ENCODE results near the gene DDX56. TPM values are rescaled to one million over a fixed set of nuclear protein-coding genes. Genes with fewer than 3 reads are reported as not detected.

Gene DDX56
- polyA plus RNA-seq, 6 donors from 2014 or later = 26.9 to 50.8 (median 34.4) TPM

GRCh38 chr7:44547536-44548231 is 26.0 kb downstream of the DDX56 start:
- Mint-ChIP-seq H3K4me3 (no peak overlapping the region), H3K4me1 (no peaks in the 10 kb centered on the region), H3K9me3 (peaks cover 0 to 1% (median 0%) of the 10 kb centered on the region in 7 donors), H3K36me3 (no peaks in the 10 kb centered on the region), H3K27me3 (peaks cover 19 to 39% (median 36%) of the 10 kb centered on the region in 3 donors), H3K27ac (peak overlapping the region in 1 of 6 donors; percentile 49)
- ATAC-seq (ENCODE audit: low read depth in 2 of 2) (no peak), DNase-seq (no peak)

- no peaks in the 10 kb centered on the region for H3K4me1 Mint-ChIP-seq
- peak overlapping the region in 1 of 8 donors; percentile 55 for H3K4me3 Mint-ChIP-seq
- H3K36me3 Mint-ChIP-seq = no peaks in the 10 kb centered on the region
- peak overlapping the region in 1 of 6 donors; percentile 22 for H3K27ac Mint-ChIP-seq
- ATAC-seq (ENCODE audit: low read depth in 2 of 2) (no peak), DNase-seq (no peak)
- peaks cover 14 to 21% (median 19%) of the 10 kb centered on the region in 3 donors for H3K27me3 Mint-ChIP-seq
- H3K9me3 Mint-ChIP-seq = no peaks in the 10 kb centered on the region
Observed at GRCh38 chr7:44541876-44542610, 31.7 kb downstream of the DDX56 start.

GRCh38 chr7:44541028-44541869 is 32.5 kb downstream of the DDX56 start, which contains the start of gene NPC1L1:
NPC1L1 (minus strand) TSS chr7:44541330; CDS start chr7:44541259, 71 bp downstream.
- Mint-ChIP-seq H3K27ac (peak within 1 kb of the TSS in 2 of 6 donors; percentile 22 to 79), H3K27me3 (peaks cover 14% of the 10 kb centered on the region in 3 donors), H3K4me3 (peak within 1 kb of the TSS in 1 of 8 donors; percentile 55), H3K9me3 (no peaks in the 10 kb centered on the region), H3K36me3 (no peaks in the 10 kb centered on the region), H3K4me1 (no peaks in the 10 kb centered on the region)
- DNase-seq (no peak), ATAC-seq (ENCODE audit: low read depth in 2 of 2) (no peak)

- Mint-ChIP-seq H3K27me3 (peaks cover 13 to 14% (median 14%) of the 10 kb centered on the region in 3 donors), H3K4me1 (no peaks in the 10 kb centered on the region), H3K9me3 (no peaks in the 10 kb centered on the region), H3K36me3 (no peaks in the 10 kb centered on the region), H3K4me3 (no peak overlapping the region), H3K27ac (no peak overlapping the region)
- DNase-seq (no peak), ATAC-seq (ENCODE audit: low read depth in 2 of 2) (no peak)
Observed at GRCh38 chr7:44540592-44541027, 33.1 kb downstream of the DDX56 start.

GRCh38 chr7:44539669-44540506 is 33.8 kb downstream of the DDX56 start:
- H3K4me1 Mint-ChIP-seq = no peaks in the 10 kb centered on the region
- no peak for ATAC-seq (ENCODE audit: low read depth in 2 of 2)
- no peak overlapping the region for H3K4me3 Mint-ChIP-seq
- no peak for DNase-seq
- H3K27ac Mint-ChIP-seq = peak overlapping the region in 1 of 6 donors; percentile 79
- H3K27me3 Mint-ChIP-seq = peaks cover 6 to 14% (median 12%) of the 10 kb centered on the region in 3 donors
- no peaks in the 10 kb centered on the region for H3K36me3 Mint-ChIP-seq
- no peaks in the 10 kb centered on the region for H3K9me3 Mint-ChIP-seq

- Mint-ChIP-seq H3K27ac (no peak overlapping the region), H3K9me3 (no peaks in the 10 kb centered on the region), H3K4me1 (no peaks in the 10 kb centered on the region), H3K36me3 (no peaks in the 10 kb centered on the region), H3K4me3 (peak overlapping the region in 1 of 8 donors; percentile 22), H3K27me3 (peaks cover under 1 to 11% (median 6%) of the 10 kb centered on the region in 3 donors)
- ATAC-seq (ENCODE audit: low read depth in 2 of 2) (no peak), DNase-seq (no peak)
Observed at GRCh38 chr7:44538798-44539668, 34.7 kb downstream of the DDX56 start.

GRCh38 chr7:44538093-44538797 is 35.5 kb downstream of the DDX56 start:
- DNase-seq (no peak), ATAC-seq (ENCODE audit: low read depth in 2 of 2) (no peak)
- Mint-ChIP-seq H3K36me3 (no peaks in the 10 kb centered on the region), H3K4me3 (peak overlapping the region in 1 of 8 donors; percentile 22), H3K4me1 (no peaks in the 10 kb centered on the region), H3K27ac (no peak overlapping the region), H3K27me3 (peaks cover 0 to 6% (median 0%) of the 10 kb centered on the region in 3 donors), H3K9me3 (no peaks in the 10 kb centered on the region)

- Mint-ChIP-seq H3K27me3 (no peaks in the 10 kb centered on the region), H3K36me3 (no peaks in the 10 kb centered on the region), H3K9me3 (no peaks in the 10 kb centered on the region), H3K27ac (no peak overlapping the region), H3K4me3 (no peak overlapping the region), H3K4me1 (no peaks in the 10 kb centered on the region)
- DNase-seq (no peak), ATAC-seq (ENCODE audit: low read depth in 2 of 2) (no peak)
Observed at GRCh38 chr7:44537442-44537841, 36.3 kb downstream of the DDX56 start.

GRCh38 chr7:44536090-44536489 is 37.6 kb downstream of the DDX56 start:
- DNase-seq (no peak), ATAC-seq (ENCODE audit: low read depth in 2 of 2) (no peak)
- H3K27ac Mint-ChIP-seq = no peak overlapping the region
- peaks cover 0 to 2% (median 0%) of the 10 kb centered on the region in 7 donors for H3K9me3 Mint-ChIP-seq
- no peaks in the 10 kb centered on the region for H3K27me3 Mint-ChIP-seq
- no peak overlapping the region for H3K4me3 Mint-ChIP-seq
- no peaks in the 10 kb centered on the region for H3K36me3 Mint-ChIP-seq
- H3K4me1 Mint-ChIP-seq = peaks cover 3 to 4% (median 3%) of the 10 kb centered on the region in 3 donors

GRCh38 chr7:44535348-44536064 is 38.2 kb downstream of the DDX56 start:
- Mint-ChIP-seq H3K27me3 (no peaks in the 10 kb centered on the region), H3K27ac (no peak overlapping the region), H3K4me1 (peaks cover 4 to 9% (median 9%) of the 10 kb centered on the region in 3 donors), H3K4me3 (no peak overlapping the region), H3K36me3 (no peaks in the 10 kb centered on the region), H3K9me3 (peaks cover 0 to 2% (median 0%) of the 10 kb centered on the region in 7 donors)
- ATAC-seq (ENCODE audit: low read depth in 2 of 2) (no peak), DNase-seq (no peak)

GRCh38 chr7:44534501-44534900 is 39.2 kb downstream of the DDX56 start:
- H3K27me3 Mint-ChIP-seq = no peaks in the 10 kb centered on the region
- H3K27ac Mint-ChIP-seq = peak overlapping the region in 1 of 6 donors; percentile 80
- no peaks in the 10 kb centered on the region for H3K36me3 Mint-ChIP-seq
- ATAC-seq (ENCODE audit: low read depth in 2 of 2) (peak; percentile 65 to 74), DNase-seq (peak; percentile 11)
- H3K4me3 Mint-ChIP-seq = no peak overlapping the region
- H3K4me1 Mint-ChIP-seq = peaks cover 4 to 12% (median 9%) of the 10 kb centered on the region in 3 donors
- peaks cover 0 to 5% (median 0%) of the 10 kb centered on the region in 7 donors for H3K9me3 Mint-ChIP-seq
